PC-9 (cell line): Measurements from ENCODE around the gene MAPKAPK2. TPM values are rescaled to one million over a fixed set of nuclear protein-coding genes. Genes with fewer than 3 reads are reported as not detected.
A peak's percentile ranks its signal among the peaks of the same experiment; 100 is the strongest.

Experiments
- BruUV-seq: library from RNA; stranded (reverse); fragments of 400-500 nt; replicated peaks from 2 replicates; lab custom pipeline; 2021; lab: Mats Ljungman, UMichigan
- CTCF ChIA-PET: fragments of 300-600 bp; sonication (Branson Sonifier 250); formaldehyde crosslinking; loops from one replicate; lab custom pipeline; 2022; ENCODE audit warnings: antibody characterized with exemption; lab: Charles Lee
- POLR2A ChIA-PET: fragments of 300-600 bp; sonication (Branson Sonifier 250); formaldehyde crosslinking; loops from one replicate; lab custom pipeline; 2022; ENCODE audit warnings: antibody characterized with exemption; ENCODE audit not compliant: unreplicated experiment; lab: Charles Lee
- DNase-seq, 2 experiments: peaks; one replicate each; pipeline versions ENCODE4 v3.0.0 to v3.0.0-alpha.2; 2015 to 2022; ENCODE audit warnings: mixed read lengths in 1 of 2
- H2AFZ ChIP-seq: fragments of 200-600 bp; sonication (generic); 2 replicates; pipeline ENCODE4 v1.8.1; 2017; ENCODE audit warnings: antibody characterized with exemption
- H3F3A ChIP-seq: fragments of 200-600 bp; sonication (generic); 2 replicates; pipeline ENCODE4 v1.8.1; 2017; ENCODE audit warnings: antibody characterized with exemption, mild to moderate bottlenecking, low read depth; ENCODE audit not compliant: insufficient read depth
- H3K27ac ChIP-seq: fragments of 200-600 bp; sonication (generic); 2 replicates; pipeline ENCODE4 v1.6.1; 2016; ENCODE audit warnings: mixed run types
- H3K27me3 ChIP-seq: fragments of 200-600 bp; sonication (generic); 2 replicates; pipeline ENCODE4 v1.6.1; 2016; ENCODE audit warnings: low read depth, mixed run types; ENCODE audit not compliant: insufficient read depth
- H3K36me3 ChIP-seq: fragments of 200-600 bp; sonication (generic); 2 replicates; pipeline ENCODE4 v1.6.1; 2016; ENCODE audit warnings: low read depth, mixed run types
- H3K4me1 ChIP-seq: fragments of 200-600 bp; sonication (generic); replicated peaks from 2 replicates; pipeline ENCODE4 v1.6.1; 2016; ENCODE audit warnings: mixed run types; ENCODE audit not compliant: insufficient read depth
- H3K4me2 ChIP-seq: fragments of 200-600 bp; sonication (generic); 2 replicates; pipeline ENCODE4 v1.6.1; 2017; ENCODE audit warnings: mixed run types
- H3K4me3 ChIP-seq: fragments of 200-600 bp; sonication (generic); 2 replicates; pipeline ENCODE4 v1.6.1; 2016; ENCODE audit warnings: mixed run types
- H3K79me2 ChIP-seq: fragments of 200-600 bp; sonication (generic); 2 replicates; pipeline ENCODE4 v1.6.1; 2017; ENCODE audit warnings: low read depth, mixed run types
- H3K9me2 ChIP-seq: fragments of 200-600 bp; sonication (generic); 2 replicates; pipeline ENCODE4 v1.8.1; 2017; ENCODE audit warnings: mild to moderate bottlenecking; ENCODE audit not compliant: insufficient read depth
- H3K9me3 ChIP-seq: fragments of 200-600 bp; sonication (generic); 2 replicates; pipeline ENCODE4 v1.8.1; 2016; ENCODE audit warnings: low read depth; ENCODE audit not compliant: insufficient read depth
- H4K20me1 ChIP-seq: fragments of 200-600 bp; sonication (generic); 2 replicates; pipeline ENCODE4 v1.8.1; 2017; ENCODE audit not compliant: insufficient read depth
- EZH2 ChIP-seq: fragments of 200-600 bp; sonication (generic); IDR thresholded peaks from 2 replicates; pipeline ENCODE4 v1.8.0; 2017; ENCODE audit warnings: antibody characterized with exemption, low read depth
- intact Hi-C: fragments of 100-400 bp; cut with micrococcal nuclease; formaldehyde crosslinking; loops from one replicate; pipeline ENCODE4 v1.10.0; 2022; ENCODE audit not compliant: unreplicated experiment
- total RNA-seq: library from RNA; stranded (reverse); gene quantifications from 2 replicates; pipeline ENCODE4 v1.2.3, GENCODE V29; 2021
- TF ChIP-seq, protein P1 (sequence below): fragments of 200-600 bp; sonication (generic); conservative IDR thresholded peaks from 2 replicates; pipeline ENCODE4 v1.6.1; 2017; ENCODE audit warnings: mixed run types, antibody characterized with exemption, mild to moderate bottlenecking, moderate library complexity

Gene MAPKAPK2
- total RNA-seq, 1 experiment from 2014 or later, result 62.6 TPM

DNA sequence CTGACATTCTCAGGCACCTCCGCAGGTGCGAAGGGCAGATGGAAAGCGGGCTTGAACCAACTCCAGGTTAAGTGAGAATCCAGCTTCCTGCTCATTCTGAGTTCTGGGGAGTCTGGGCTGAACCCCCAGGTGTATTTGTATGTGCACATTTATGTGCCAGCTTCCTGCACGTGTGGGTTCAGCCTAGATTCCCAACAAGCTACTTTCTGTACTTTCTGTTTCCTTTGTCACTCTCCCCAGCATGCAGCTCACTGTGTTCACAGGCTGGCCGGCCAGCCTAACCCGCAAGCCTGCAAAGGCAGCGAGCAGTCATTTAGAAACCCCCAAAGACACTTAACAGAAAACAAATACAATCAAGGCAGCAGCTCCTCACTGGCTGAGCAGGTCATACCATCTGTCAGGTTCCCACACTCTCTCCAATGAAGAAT lies 84.6 kb downstream of the MAPKAPK2 start:
- H3K36me3 ChIP-seq, result no peaks in the 10 kb centered on the region
- ChIA-PET POLR2A (no interaction called here), CTCF (no interaction called here)
- no peak overlapping the region for H2AFZ ChIP-seq
- H3K9me3 ChIP-seq, result no peaks in the 10 kb centered on the region
- no peaks in the 10 kb centered on the region for H4K20me1 ChIP-seq
- H3F3A ChIP-seq, result no peaks in the 10 kb centered on the region
- peaks cover 9% of the 10 kb centered on the region; the same call in 1 of the 2 replicates for H3K27me3 ChIP-seq
- no peaks in the 10 kb centered on the region for H3K79me2 ChIP-seq
- TF ChIP-seq, protein P1, sequence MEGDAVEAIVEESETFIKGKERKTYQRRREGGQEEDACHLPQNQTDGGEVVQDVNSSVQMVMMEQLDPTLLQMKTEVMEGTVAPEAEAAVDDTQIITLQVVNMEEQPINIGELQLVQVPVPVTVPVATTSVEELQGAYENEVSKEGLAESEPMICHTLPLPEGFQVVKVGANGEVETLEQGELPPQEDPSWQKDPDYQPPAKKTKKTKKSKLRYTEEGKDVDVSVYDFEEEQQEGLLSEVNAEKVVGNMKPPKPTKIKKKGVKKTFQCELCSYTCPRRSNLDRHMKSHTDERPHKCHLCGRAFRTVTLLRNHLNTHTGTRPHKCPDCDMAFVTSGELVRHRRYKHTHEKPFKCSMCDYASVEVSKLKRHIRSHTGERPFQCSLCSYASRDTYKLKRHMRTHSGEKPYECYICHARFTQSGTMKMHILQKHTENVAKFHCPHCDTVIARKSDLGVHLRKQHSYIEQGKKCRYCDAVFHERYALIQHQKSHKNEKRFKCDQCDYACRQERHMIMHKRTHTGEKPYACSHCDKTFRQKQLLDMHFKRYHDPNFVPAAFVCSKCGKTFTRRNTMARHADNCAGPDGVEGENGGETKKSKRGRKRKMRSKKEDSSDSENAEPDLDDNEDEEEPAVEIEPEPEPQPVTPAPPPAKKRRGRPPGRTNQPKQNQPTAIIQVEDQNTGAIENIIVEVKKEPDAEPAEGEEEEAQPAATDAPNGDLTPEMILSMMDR, result no peak
- TF ChIP-seq EZH2, result no peak
- no TSS peak for BruUV-seq
- no peaks in the 10 kb centered on the region for H3K4me1 ChIP-seq
- H3K4me2 ChIP-seq, result no peak overlapping the region
- no peaks in the 10 kb centered on the region for H3K9me2 ChIP-seq
- H3K27ac ChIP-seq, result no peak overlapping the region
- no peak overlapping the region for H3K4me3 ChIP-seq
- DNase-seq, result no peak
- intact Hi-C loops, result no loop called here

DNA sequence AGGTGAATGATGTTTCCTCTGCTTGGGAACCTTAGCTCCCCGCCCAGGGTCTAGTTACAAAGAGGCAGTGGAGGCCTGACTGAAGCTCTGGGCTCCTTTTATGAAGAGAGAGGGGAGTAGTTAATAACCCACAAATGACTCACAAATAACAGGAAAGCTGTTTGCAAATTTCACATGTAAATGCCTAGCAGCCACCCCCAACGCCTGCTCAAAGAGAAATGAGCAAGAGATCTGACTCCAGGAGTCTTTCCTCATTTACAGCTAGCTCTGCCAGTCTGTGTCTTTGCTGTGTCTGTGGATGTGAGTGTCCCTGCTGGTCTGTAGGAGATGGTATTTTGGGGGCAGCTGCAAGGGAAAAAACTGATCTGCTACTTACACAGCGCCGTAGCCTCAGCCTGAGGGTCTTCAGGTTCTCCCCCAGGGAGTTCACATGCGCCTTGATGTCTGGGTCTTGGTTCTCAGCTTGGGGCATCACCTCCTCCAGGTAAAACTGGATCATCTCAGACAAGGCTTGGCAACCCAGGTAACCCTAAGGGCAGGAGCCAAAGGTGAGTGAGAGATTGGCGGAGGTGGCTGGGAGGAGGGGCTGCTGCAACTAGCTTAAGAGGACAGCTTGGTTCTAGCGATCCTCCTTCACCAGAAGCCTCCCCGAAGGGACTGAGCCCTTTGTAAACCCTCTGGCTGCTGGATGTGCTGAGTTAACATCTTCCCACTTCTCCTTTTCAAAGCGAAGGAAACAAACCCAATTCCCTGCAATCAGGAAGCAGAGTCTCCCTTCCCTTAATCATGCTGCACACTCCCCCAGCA lies 86.0 kb downstream of the MAPKAPK2 start, which contains the start of gene IL19:
TSS of gene IL19 (plus strand) at position 243 of the 807 bp plus-strand sequence. CDS start 65,890 bp downstream, outside the sequence.
- DNase-seq, result peak in 1 of 2 experiments; percentile 41
- TF ChIP-seq, protein P1, result no peak
- no peak for TF ChIP-seq EZH2
- Histone ChIP-seq H3K27me3 (peaks cover 9% of the 10 kb centered on the region; the same call in 1 of the 2 replicates), H3K4me3 (no peak within 1 kb of the TSS), H3F3A (no peaks in the 10 kb centered on the region), H3K4me1 (no peaks in the 10 kb centered on the region), H4K20me1 (no peaks in the 10 kb centered on the region), H2AFZ (no peak within 1 kb of the TSS), H3K27ac (no peak within 1 kb of the TSS), H3K9me2 (no peaks in the 10 kb centered on the region), H3K36me3 (no peaks in the 10 kb centered on the region), H3K4me2 (no peak within 1 kb of the TSS), H3K9me3 (no peaks in the 10 kb centered on the region), H3K79me2 (no peaks in the 10 kb centered on the region)
- ChIA-PET POLR2A (no interaction called here), CTCF (interaction anchor here (0.6 to 0.9 kb wide), 3 partner anchors 31 to 226 kb away, joined by 3 to 4 read pairs (median 3); no protein-coding TSS in a partner anchor)
- BruUV-seq, result no TSS peak
- intact Hi-C loops, result no loop called here

DNA sequence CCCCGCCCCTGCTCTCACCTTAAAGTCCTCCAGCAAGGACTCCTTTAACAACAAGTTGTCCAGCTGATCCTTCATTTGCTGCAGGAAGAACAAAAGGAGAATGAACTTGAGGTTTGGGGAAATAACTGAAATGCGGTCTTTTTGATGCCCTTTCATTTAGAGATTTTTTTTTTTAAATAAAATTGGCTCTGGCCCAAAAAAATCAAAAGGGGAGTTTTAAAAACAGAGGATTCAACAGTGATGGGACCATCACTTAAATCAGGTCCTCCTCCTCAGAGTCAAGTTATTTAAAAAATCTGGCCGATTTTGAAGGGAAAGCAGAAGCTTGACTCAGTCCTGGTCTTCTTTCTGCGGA lies 86.6 kb downstream of the MAPKAPK2 start:
- ChIA-PET CTCF (no interaction called here), POLR2A (no interaction called here)
- BruUV-seq, result no TSS peak
- intact Hi-C loops, result no loop called here
- H3K9me2 ChIP-seq, result no peaks in the 10 kb centered on the region
- H3K4me2 ChIP-seq, result no peak overlapping the region
- no peaks in the 10 kb centered on the region for H3K9me3 ChIP-seq
- DNase-seq, result no peak
- no peaks in the 10 kb centered on the region for H3K36me3 ChIP-seq
- TF ChIP-seq, protein P1, result no peak
- no peak for TF ChIP-seq EZH2
- no peak overlapping the region for H3K4me3 ChIP-seq
- no peaks in the 10 kb centered on the region for H3F3A ChIP-seq
- peaks cover 9% of the 10 kb centered on the region; the same call in 1 of the 2 replicates for H3K27me3 ChIP-seq
- H3K79me2 ChIP-seq, result no peaks in the 10 kb centered on the region
- H2AFZ ChIP-seq, result no peak overlapping the region
- no peaks in the 10 kb centered on the region for H4K20me1 ChIP-seq
- H3K27ac ChIP-seq, result no peak overlapping the region
- H3K4me1 ChIP-seq, result peaks cover 5% of the 10 kb centered on the region; the same call in 1 of the 2 replicates
